Measurements from ENCODE around the gene OR7D2. TPM values are rescaled to one million over a fixed set of nuclear protein-coding genes. Genes with fewer than 3 reads are reported as not detected.
A peak's percentile ranks its signal among the peaks of the same experiment; 100 is the strongest.

Gene OR7D2
- total RNA-seq, 1 experiment from 2014 or later: 0.07 TPM

DNA sequence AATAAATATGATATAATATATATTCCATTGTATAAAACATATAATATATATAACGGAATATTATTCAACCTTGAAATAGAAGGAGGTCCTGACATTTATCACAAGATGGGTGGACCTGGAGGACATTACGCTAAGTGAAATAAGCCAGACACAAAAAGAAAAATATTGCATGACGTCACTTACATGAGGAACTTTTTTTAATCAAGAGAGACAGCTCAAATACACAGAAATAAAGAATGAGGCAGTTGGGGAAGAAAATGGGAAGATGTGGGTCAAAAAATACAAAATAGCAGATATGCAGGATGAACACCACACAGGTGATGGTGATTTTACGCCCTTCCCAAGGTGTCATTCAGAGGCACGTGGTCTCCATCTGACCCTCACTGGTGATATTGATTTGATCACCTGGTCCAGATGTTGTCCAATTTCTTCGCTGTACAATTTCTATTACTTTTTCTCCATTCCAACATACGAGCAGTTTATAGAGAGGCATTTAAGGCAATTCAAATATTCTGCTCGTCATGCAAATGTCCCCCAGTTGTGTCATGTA lies 39.1 kb upstream of the OR7D2 start:
- DNase-seq (ENCODE audit: low read depth, low spot score) (no peak), ATAC-seq (peak; percentile 9)
- Histone ChIP-seq H3K36me3 (ENCODE audit: control insufficient read depth in 1 of 2, insufficient read depth in 2 of 2, low read length in 2 of 2) (peaks cover 0 to 14% of the 10 kb centered on the region in 2 experiments; a peak in 1 of 4 replicates), H4K20me1 (ENCODE audit: insufficient read depth) (no peaks in the 10 kb centered on the region), H3K9me2 (ENCODE audit: insufficient read depth) (no peaks in the 10 kb centered on the region), H3K27ac (ENCODE audit: low read depth, low read length) (peak overlapping the region; percentile 54), H3K4me1 (ENCODE audit: control insufficient read depth in 1 of 2, insufficient read depth in 2 of 2, low read length in 2 of 2) (peaks cover 4 to 9% of the 10 kb centered on the region in 2 experiments; a peak in 2 of 4 replicates), H3K9ac (ENCODE audit: low read length) (peak overlapping the region; percentile 99), H3K27me3 (ENCODE audit: insufficient read depth, low read length) (no peaks in the 10 kb centered on the region), H3K9me3 (ENCODE audit: control insufficient read depth in 1 of 2, insufficient read depth in 1 of 2, low read depth in 1 of 2, low read length in 2 of 2) (peaks cover 4 to 18% of the 10 kb centered on the region in 2 experiments), H2AFZ (ENCODE audit: low read depth, low read length, poor library complexity, severe bottlenecking) (peak overlapping the region; percentile 97), H3K79me2 (ENCODE audit: insufficient read depth, low read length) (peaks cover 45% of the 10 kb centered on the region), H3K4me3 (replicated peaks in 1 of 2; ENCODE audit: low read depth in 1 of 2, low read length in 2 of 2) (peak overlapping the region; percentile 90 to 99), H3K4me2 (ENCODE audit: low read length) (peak overlapping the region; percentile 95)
- POLR2A ChIA-PET: no interaction called here
- CTCF ChIA-PET: no interaction called here
- TSS peak; percentile 76 for BruUV-seq (replicated peaks)
- TF ChIP-seq TCF7L2 (IDR thresholded peaks at IDR 0.05; ENCODE audit: borderline replicate concordance, extremely low read depth, insufficient read depth, insufficient read length) (no peak), SRF (IDR thresholded peaks at IDR 0.05; ENCODE audit: low read depth) (no peak), ZFX (IDR thresholded peaks at IDR 0.05) (no peak), EZH2phosphoT487 (IDR thresholded peaks at IDR 0.05; ENCODE audit: borderline replicate concordance) (no peak)
- TF ChIP-seq, protein P1, sequence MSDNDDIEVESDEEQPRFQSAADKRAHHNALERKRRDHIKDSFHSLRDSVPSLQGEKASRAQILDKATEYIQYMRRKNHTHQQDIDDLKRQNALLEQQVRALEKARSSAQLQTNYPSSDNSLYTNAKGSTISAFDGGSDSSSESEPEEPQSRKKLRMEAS (IDR thresholded peaks at IDR 0.05): no peak; the same call in 1 of the 2 replicates
- TF ChIP-seq, protein P2, sequence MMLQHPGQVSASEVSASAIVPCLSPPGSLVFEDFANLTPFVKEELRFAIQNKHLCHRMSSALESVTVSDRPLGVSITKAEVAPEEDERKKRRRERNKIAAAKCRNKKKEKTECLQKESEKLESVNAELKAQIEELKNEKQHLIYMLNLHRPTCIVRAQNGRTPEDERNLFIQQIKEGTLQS (IDR thresholded peaks at IDR 0.05): no peak
- RAD21 ChIA-PET (ENCODE audit: low non-redundant PET in 1 of 2, low total read pairs in 2 of 2, uncharacterized antibody in 2 of 2, unreplicated experiment in 2 of 2): no interaction called here
- intact Hi-C loops (cut with micrococcal nuclease): loop anchor here (5.0 to 10.0 kb wide), 7 partner anchors 173 to 1248 kb away; partner anchors contain the start of genes ZNF266 and ZNF561

DNA sequence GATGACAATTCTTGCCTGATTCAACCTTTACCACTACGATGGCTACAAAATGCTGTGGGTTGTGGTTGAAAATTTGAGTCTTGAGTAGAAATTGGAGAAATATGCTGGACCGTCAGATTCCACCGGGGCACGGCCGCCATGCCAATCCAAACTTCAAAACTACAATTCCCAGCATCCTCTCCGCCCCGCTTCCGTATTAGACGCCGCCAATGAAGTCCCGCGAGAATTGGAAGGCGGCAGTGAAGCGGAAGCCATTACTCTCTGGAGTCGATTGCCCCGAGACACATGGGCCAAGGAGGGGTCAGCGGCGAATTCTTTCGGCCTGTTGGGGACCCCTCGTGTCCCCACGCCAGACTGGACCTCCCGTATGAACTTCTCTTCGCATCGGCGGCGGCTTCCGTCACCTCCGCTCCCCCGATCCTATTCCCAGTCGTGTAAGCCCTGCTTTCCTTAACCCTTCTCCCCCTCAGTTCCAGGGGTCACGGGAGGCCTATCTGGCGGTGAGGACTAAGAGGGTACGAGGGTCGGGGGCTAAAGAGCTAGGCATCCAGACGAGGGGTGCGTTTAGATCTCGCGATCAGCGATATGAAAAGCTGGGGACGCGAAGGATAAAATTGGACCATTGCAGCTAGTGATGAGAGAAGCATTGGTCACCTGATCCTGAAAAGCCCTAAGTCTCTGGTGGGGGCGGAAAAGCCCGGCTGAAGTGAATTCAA lies 38.5 kb upstream of the OR7D2 start, which contains the start of gene ZNF317:
TSS of gene ZNF317 (plus strand) at position 239 of the 716 bp plus-strand sequence. CDS start 15,620 bp downstream, outside the sequence.
- Histone ChIP-seq H3K9ac (ENCODE audit: low read length) (peak within 1 kb of the TSS; percentile 99), H2AFZ (ENCODE audit: low read depth, low read length, poor library complexity, severe bottlenecking) (peak within 1 kb of the TSS; percentile 97), H3K4me3 (replicated peaks in 1 of 2; ENCODE audit: low read depth in 1 of 2, low read length in 2 of 2) (peak within 1 kb of the TSS; percentile 90 to 99), H3K79me2 (ENCODE audit: insufficient read depth, low read length) (peaks cover 52% of the 10 kb centered on the region), H3K27ac (ENCODE audit: low read depth, low read length) (peak within 1 kb of the TSS; percentile 54), H3K4me2 (ENCODE audit: low read length) (peak within 1 kb of the TSS; percentile 95), H4K20me1 (ENCODE audit: insufficient read depth) (no peaks in the 10 kb centered on the region), H3K36me3 (ENCODE audit: control insufficient read depth in 1 of 2, insufficient read depth in 2 of 2, low read length in 2 of 2) (peaks cover 0 to 18% of the 10 kb centered on the region in 2 experiments; a peak in 1 of 4 replicates), H3K9me2 (ENCODE audit: insufficient read depth) (no peaks in the 10 kb centered on the region), H3K9me3 (ENCODE audit: control insufficient read depth in 1 of 2, insufficient read depth in 1 of 2, low read depth in 1 of 2, low read length in 2 of 2) (peaks cover 10 to 24% of the 10 kb centered on the region in 2 experiments), H3K4me1 (ENCODE audit: control insufficient read depth in 1 of 2, insufficient read depth in 2 of 2, low read length in 2 of 2) (peaks cover 4 to 9% of the 10 kb centered on the region in 2 experiments; a peak in 2 of 4 replicates), H3K27me3 (ENCODE audit: insufficient read depth, low read length) (no peaks in the 10 kb centered on the region)
- ChIA-PET POLR2A (no interaction called here), RAD21 (ENCODE audit: low non-redundant PET in 1 of 2, low total read pairs in 2 of 2, uncharacterized antibody in 2 of 2, unreplicated experiment in 2 of 2) (no interaction called here), CTCF (no interaction called here)
- intact Hi-C loops (cut with micrococcal nuclease): loop anchor here (5.0 to 10.0 kb wide), 3 partner anchors 172 to 482 kb away; partner anchors contain the start of genes ZNF266 and ZNF561
- peak; percentile 88 for ATAC-seq
- peak; percentile 84 for DNase-seq (ENCODE audit: low read depth, low spot score)
- BruUV-seq (replicated peaks): no TSS peak
- TF ChIP-seq EGR1 (IDR thresholded peaks at IDR 0.05; ENCODE audit: low read depth) (peak; percentile 58), CBX3 (IDR thresholded peaks at IDR 0.05; ENCODE audit: low read depth) (peak; percentile 52), TCF7L2 (IDR thresholded peaks at IDR 0.05; ENCODE audit: borderline replicate concordance, extremely low read depth, insufficient read depth, insufficient read length) (peak; percentile 11), POLR2AphosphoS5 (IDR thresholded peaks at IDR 0.05; ENCODE audit: low read depth, low read length) (peak; percentile 92), FOSL1 (IDR thresholded peaks at IDR 0.05; ENCODE audit: low read depth) (no peak)
- TF ChIP-seq, protein P1 (IDR thresholded peaks at IDR 0.05): peak; percentile 87
- TF ChIP-seq, protein P3, sequence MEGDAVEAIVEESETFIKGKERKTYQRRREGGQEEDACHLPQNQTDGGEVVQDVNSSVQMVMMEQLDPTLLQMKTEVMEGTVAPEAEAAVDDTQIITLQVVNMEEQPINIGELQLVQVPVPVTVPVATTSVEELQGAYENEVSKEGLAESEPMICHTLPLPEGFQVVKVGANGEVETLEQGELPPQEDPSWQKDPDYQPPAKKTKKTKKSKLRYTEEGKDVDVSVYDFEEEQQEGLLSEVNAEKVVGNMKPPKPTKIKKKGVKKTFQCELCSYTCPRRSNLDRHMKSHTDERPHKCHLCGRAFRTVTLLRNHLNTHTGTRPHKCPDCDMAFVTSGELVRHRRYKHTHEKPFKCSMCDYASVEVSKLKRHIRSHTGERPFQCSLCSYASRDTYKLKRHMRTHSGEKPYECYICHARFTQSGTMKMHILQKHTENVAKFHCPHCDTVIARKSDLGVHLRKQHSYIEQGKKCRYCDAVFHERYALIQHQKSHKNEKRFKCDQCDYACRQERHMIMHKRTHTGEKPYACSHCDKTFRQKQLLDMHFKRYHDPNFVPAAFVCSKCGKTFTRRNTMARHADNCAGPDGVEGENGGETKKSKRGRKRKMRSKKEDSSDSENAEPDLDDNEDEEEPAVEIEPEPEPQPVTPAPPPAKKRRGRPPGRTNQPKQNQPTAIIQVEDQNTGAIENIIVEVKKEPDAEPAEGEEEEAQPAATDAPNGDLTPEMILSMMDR (IDR thresholded peaks at IDR 0.05 in 2 of 3, conservative IDR thresholded peaks at IDR 0.05 in 1 of 3; ENCODE audit: borderline replicate concordance in 1 of 3, insufficient read depth in 1 of 3, low read depth in 2 of 3, low read length in 2 of 3): no peak
- TF ChIP-seq, protein P4, sequence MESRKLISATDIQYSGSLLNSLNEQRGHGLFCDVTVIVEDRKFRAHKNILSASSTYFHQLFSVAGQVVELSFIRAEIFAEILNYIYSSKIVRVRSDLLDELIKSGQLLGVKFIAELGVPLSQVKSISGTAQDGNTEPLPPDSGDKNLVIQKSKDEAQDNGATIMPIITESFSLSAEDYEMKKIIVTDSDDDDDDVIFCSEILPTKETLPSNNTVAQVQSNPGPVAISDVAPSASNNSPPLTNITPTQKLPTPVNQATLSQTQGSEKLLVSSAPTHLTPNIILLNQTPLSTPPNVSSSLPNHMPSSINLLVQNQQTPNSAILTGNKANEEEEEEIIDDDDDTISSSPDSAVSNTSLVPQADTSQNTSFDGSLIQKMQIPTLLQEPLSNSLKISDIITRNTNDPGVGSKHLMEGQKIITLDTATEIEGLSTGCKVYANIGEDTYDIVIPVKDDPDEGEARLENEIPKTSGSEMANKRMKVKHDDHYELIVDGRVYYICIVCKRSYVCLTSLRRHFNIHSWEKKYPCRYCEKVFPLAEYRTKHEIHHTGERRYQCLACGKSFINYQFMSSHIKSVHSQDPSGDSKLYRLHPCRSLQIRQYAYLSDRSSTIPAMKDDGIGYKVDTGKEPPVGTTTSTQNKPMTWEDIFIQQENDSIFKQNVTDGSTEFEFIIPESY (IDR thresholded peaks at IDR 0.05; ENCODE audit: extremely low read depth, insufficient replicate concordance, low read length): peak; percentile 98

All from HCT116 (cell line).